ENCODE measurements around the gene MMP25. TPM values are rescaled to one million over a fixed set of nuclear protein-coding genes. Genes with fewer than 3 reads are reported as not detected.

MMP25 gene
- total RNA-seq, 3 donors from 2014 or later (not counting 1 experiment from before 2014, with no cell fraction given), result 2.0 to 62.2 (median 5.6) TPM

GRCh38 chr16:3044708-3045107 lies 1.7 kb upstream of the MMP25 start:
- 92% methylated on average over 5 of the region's 6 CpGs for WGBS (ENCODE audit: insufficient coverage)
- TF ChIP-seq, protein P1, sequence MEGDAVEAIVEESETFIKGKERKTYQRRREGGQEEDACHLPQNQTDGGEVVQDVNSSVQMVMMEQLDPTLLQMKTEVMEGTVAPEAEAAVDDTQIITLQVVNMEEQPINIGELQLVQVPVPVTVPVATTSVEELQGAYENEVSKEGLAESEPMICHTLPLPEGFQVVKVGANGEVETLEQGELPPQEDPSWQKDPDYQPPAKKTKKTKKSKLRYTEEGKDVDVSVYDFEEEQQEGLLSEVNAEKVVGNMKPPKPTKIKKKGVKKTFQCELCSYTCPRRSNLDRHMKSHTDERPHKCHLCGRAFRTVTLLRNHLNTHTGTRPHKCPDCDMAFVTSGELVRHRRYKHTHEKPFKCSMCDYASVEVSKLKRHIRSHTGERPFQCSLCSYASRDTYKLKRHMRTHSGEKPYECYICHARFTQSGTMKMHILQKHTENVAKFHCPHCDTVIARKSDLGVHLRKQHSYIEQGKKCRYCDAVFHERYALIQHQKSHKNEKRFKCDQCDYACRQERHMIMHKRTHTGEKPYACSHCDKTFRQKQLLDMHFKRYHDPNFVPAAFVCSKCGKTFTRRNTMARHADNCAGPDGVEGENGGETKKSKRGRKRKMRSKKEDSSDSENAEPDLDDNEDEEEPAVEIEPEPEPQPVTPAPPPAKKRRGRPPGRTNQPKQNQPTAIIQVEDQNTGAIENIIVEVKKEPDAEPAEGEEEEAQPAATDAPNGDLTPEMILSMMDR (IDR thresholded peaks at IDR 0.05), result no peak
- DNase-seq (no peak), ATAC-seq (no peak)
- H3K4me3 ChIP-seq (ENCODE audit: low read length), result no peak overlapping the region
- H3K36me3 ChIP-seq (ENCODE audit: control insufficient read depth, insufficient read depth, low read length), result no peaks in the 10 kb centered on the region
- intact Hi-C loops (cut with micrococcal nuclease), result no loop called here
- H3K4me1 ChIP-seq (ENCODE audit: control insufficient read depth, insufficient read depth, low read length), result peaks cover 44% of the 10 kb centered on the region
- H3K27ac Mint-ChIP-seq, result no peak overlapping the region
- peaks cover 30% of the 10 kb centered on the region in 2 donors for H3K27me3 Mint-ChIP-seq (ENCODE audit: low read depth in 2 of 2)
- H3K27ac ChIP-seq (ENCODE audit: low read length), result no peak overlapping the region
- H3K36me3 Mint-ChIP-seq, result no peaks in the 10 kb centered on the region
- no peaks in the 10 kb centered on the region for H3K9me3 Mint-ChIP-seq
- no peaks in the 10 kb centered on the region for H3K9me3 ChIP-seq (ENCODE audit: control insufficient read depth, insufficient read depth, low read length)
- H3K27me3 ChIP-seq (ENCODE audit: control insufficient read depth, insufficient read depth, low read length), result peaks cover 38% of the 10 kb centered on the region
- H3K4me1 Mint-ChIP-seq, result peaks cover 17 to 30% of the 10 kb centered on the region in 2 donors
- H3K4me3 Mint-ChIP-seq, result peak overlapping the region; percentile 67

DNA sequence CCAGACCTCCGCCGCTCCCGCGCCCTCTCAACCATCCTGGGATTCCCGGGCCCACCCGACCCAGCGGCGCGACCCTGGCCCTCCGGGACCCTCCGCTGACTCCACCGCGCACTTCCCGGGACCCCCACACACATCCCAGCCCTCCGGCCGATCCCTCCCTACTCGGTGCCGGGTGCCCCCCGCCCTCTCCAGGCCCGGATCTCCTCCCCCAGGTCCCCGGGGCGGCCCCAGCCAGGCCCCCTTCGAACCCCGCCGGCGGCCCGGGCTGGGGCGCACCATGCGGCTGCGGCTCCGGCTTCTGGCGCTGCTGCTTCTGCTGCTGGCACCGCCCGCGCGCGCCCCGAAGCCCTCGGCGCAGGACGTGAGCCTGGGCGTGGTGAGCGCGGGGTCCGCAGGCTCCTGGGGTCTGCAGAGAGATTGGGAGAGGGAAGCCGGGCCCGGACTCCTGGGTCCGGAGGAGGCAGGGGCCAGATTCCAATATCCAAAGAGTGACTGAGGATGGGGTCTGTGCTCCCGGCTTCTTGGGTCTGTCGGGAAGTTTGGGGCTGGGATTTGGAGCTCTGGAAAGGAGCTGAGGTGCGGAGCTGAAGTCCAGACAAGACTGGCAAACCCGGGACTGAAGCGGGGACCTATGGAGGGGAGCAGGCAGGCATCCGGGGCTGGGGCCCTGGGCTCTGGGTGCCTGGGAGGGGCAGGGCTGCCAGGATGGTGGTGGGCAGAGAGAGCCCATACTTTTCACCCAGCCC lies 453 bp downstream of the MMP25 start:
- intact Hi-C loops (cut with micrococcal nuclease), result no loop called here
- Mint-ChIP-seq H3K27me3 (ENCODE audit: low read depth in 2 of 2) (peaks cover 24 to 30% of the 10 kb centered on the region in 2 donors), H3K4me3 (peak overlapping the region; percentile 9), H3K36me3 (no peaks in the 10 kb centered on the region), H3K9me3 (no peaks in the 10 kb centered on the region), H3K27ac (no peak overlapping the region), H3K4me1 (peaks cover 27 to 35% of the 10 kb centered on the region in 2 donors)
- DNase-seq, result peak; percentile 16 to 36
- peak in 1 of 3 donors; percentile 48 for ATAC-seq
- no peak overlapping the region for H3K4me3 ChIP-seq (ENCODE audit: low read length)
- TF ChIP-seq, protein P1 (IDR thresholded peaks at IDR 0.05), result no peak
- H3K9me3 ChIP-seq (ENCODE audit: control insufficient read depth, insufficient read depth, low read length), result no peaks in the 10 kb centered on the region
- peaks cover 34% of the 10 kb centered on the region for H3K27me3 ChIP-seq (ENCODE audit: control insufficient read depth, insufficient read depth, low read length)
- WGBS (ENCODE audit: insufficient coverage), result 3% methylated on average over 54 of the region's 54 CpGs
- H3K4me1 ChIP-seq (ENCODE audit: control insufficient read depth, insufficient read depth, low read length), result peaks cover 63% of the 10 kb centered on the region
- H3K36me3 ChIP-seq (ENCODE audit: control insufficient read depth, insufficient read depth, low read length), result no peaks in the 10 kb centered on the region
- H3K27ac ChIP-seq (ENCODE audit: low read length), result no peak overlapping the region

GRCh38 chr16:3047387-3047720 lies 993 bp downstream of the MMP25 start:
- intact Hi-C loops (cut with micrococcal nuclease), result no loop called here
- TF ChIP-seq, protein P1 (IDR thresholded peaks at IDR 0.05), result no peak
- 20% methylated on average over 13 of the region's 13 CpGs for WGBS (ENCODE audit: insufficient coverage)
- ATAC-seq (no peak), DNase-seq (no peak)
- Mint-ChIP-seq H3K4me3 (no peak overlapping the region), H3K9me3 (no peaks in the 10 kb centered on the region), H3K27me3 (ENCODE audit: low read depth in 2 of 2) (peaks cover 24 to 30% of the 10 kb centered on the region in 2 donors), H3K36me3 (no peaks in the 10 kb centered on the region), H3K4me1 (peaks cover 27 to 40% of the 10 kb centered on the region in 2 donors), H3K27ac (no peak overlapping the region)
- no peaks in the 10 kb centered on the region for H3K36me3 ChIP-seq (ENCODE audit: control insufficient read depth, insufficient read depth, low read length)
- no peak overlapping the region for H3K4me3 ChIP-seq (ENCODE audit: low read length)
- H3K27me3 ChIP-seq (ENCODE audit: control insufficient read depth, insufficient read depth, low read length), result peaks cover 34% of the 10 kb centered on the region
- no peaks in the 10 kb centered on the region for H3K9me3 ChIP-seq (ENCODE audit: control insufficient read depth, insufficient read depth, low read length)
- peaks cover 63% of the 10 kb centered on the region for H3K4me1 ChIP-seq (ENCODE audit: control insufficient read depth, insufficient read depth, low read length)
- no peak overlapping the region for H3K27ac ChIP-seq (ENCODE audit: low read length)

Measured in natural killer cell (primary cell).